ENCODE results near the gene ECSIT.
A peak's percentile ranks its signal among the peaks of the same experiment; 100 is the strongest.

Gene ECSIT

DNA sequence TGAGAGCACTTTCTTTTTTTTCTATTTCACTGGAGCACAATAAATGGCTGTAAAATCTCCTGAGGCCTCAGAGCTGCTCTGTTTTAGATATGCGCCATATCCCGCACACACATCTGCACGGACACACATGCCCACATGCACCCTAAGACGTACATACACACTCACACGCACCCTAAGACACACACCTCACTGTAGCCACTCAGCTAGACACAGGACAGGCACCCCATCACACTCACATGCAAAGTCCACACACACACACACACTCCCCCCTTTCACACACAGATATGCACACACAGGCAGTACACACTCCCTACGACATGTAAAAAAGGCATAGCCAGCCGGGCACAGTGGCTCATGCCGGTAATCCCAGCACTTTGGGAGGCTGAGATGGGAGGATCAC lies 21.3 kb upstream of the ECSIT start:
- no peak for DNase-seq

DNA sequence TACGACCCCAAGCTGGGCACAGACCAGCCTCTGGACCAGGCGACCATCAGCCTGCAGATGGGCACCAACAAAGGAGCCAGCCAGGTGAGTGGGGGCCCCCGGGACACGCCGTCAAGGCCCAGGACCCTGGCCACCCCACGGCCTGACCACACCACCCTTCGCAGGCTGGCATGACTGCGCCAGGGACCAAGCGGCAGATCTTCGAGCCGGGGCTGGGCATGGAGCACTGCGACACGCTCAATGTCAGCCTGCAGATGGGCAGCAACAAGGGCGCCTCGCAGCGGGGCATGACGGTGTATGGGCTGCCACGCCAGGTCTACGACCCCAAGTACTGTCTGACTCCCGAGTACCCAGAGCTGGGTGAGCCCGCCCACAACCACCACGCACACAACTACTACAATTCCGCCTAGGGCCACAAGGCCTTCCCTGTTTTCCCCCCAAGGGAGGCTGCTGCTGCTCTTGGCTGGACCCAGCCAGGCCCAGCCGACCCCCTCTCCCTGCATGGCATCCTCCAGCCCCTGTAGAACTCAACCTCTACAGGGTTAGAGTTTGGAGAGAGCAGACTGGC lies 20.5 kb upstream of the ECSIT start:
- DNase-seq = no peak

DNA sequence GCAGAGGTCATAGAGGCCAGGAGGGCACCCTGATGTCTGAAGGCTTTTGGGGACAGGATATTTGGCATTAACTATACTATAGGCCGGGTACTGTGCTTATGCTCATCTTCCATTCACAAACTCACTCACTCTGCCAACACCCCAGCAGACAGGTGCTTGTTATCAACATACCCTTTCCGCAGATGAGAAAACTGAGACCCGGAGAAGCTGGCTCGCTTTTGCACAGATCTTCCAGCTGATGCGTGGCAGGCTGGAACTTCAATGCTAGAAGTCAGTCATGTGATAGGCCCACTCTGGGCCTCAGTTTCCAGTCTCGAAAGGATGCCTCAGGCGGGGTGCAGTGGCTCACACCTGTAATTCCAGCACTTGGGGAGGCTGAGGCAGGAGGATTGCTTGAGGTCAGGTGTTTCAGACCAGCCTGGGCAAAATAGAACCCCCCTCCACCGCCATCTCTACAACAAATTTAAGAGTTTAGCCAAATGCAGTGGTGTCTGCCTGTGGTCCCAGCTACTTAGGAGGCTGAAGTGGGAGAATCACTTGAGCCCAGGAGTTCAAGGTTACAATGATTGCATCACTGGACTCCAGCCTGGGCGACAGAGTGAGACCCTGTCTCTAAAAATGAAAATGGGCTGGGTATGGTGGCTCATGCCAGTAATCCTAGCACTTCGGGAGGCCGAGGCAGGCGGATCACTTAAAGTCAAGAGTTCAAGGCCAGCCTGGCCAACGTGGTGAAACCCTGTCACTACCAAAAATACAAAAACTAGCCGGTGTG lies 19.2 kb upstream of the ECSIT start:
- no peak for DNase-seq

GRCh38 chr19:11541238-11541637 lies 12.3 kb upstream of the ECSIT start:
- DNase-seq = no peak

- no peak for DNase-seq
Observed at GRCh38 chr19:11540645-11541044, 11.7 kb upstream of the ECSIT start.

DNA sequence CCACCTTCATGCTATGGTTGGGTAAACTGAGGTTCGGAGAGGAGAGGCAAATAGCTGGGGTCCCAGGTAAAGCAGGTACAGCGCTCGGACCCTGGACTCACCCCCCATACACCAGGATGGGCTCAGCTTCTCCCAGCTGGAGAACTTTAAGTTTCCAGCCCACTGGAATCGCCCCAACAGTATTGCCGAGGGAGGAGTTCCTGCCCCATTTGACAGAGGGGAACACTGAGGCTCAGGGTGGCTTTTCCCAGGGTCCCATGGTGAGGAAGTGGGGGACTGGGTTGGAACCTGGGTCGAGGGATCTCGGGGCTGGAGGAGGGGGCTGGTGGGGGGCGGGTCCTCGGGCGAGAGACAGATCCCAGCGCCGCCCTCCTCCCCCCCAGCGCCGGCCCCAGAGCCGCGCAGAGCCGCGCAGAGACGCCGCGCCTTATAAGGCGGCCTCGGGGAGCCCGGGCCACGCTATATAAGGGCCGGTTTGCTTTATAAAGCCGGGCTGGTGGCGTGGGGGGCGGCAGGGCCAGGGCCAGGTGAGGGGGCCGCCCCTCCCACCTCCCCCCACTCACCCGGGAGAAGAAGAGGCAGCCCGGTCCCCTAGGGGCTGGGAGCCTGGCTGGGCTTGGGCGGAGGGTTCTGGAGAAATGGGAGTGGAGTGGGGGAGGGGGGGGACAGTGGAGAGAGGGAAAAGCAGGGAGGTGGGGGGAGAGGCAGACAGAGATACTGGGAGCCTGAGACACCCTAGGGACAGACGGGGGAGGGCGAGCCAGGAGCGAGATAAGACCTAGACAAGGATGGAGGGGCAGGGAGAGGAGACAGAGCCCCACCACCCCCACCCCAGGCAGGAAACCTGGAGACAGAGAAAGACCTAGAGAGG lies 10.8 kb upstream of the ECSIT start:
- no peak for DNase-seq

GRCh38 chr19:11538232-11539036 lies 9.5 kb upstream of the ECSIT start, which contains the start of gene CNN1:
Gene CNN1, plus strand, starts transcription at chr19:11538851. Its CDS starts 77 bp downstream, at chr19:11538928.
- no peak for DNase-seq

DNA sequence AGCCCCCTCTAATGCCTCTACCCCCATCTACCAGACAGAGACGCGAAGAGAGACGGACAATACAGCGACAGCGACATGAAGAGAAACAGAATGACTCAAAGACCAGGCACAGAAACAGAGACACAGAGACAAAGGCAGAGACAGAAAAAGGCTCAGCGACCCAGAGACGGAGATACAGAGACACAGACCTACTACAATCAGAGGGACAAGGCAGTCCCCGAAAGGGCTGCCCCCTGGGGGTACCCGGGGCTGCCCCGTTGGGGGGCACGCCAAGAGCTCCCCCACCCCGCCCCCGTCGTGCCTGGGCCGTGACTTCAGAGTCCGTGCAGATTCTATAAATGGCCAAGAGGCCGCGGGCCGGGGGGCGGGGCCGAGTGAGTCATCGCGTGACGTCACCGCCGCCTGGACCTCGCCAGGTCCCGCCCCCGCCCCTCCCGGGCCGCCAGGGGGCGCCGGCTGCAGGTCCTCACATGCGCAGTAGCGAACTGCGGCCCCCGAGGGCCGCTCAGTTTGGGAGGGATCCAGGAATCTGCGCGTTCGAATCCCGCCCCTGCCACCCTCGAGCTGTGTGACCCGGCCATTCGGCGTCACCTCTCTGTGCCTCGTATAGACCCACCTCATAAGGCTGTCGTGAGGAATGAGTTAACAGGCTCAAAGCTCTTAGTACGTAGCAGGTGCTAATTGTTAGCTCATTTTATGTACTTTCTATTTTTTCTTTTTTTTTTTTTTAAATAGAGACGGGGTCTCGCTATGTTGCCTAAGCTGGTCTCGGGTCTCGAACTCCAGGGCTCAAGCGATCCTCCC lies 7.1 kb upstream of the ECSIT start:
- DNase-seq = peak; percentile 74

- DNase-seq = no peak
Observed at GRCh38 chr19:11534948-11535347, 6.0 kb upstream of the ECSIT start.

GRCh38 chr19:11534538-11534937 lies 5.6 kb upstream of the ECSIT start:
- no peak for DNase-seq

- DNase-seq = peak; percentile 9
Observed at GRCh38 chr19:11530432-11530831, 1.5 kb upstream of the ECSIT start.

GRCh38 chr19:11519138-11519537 lies 9.8 kb downstream of the ECSIT start:
- DNase-seq = no peak

DNA sequence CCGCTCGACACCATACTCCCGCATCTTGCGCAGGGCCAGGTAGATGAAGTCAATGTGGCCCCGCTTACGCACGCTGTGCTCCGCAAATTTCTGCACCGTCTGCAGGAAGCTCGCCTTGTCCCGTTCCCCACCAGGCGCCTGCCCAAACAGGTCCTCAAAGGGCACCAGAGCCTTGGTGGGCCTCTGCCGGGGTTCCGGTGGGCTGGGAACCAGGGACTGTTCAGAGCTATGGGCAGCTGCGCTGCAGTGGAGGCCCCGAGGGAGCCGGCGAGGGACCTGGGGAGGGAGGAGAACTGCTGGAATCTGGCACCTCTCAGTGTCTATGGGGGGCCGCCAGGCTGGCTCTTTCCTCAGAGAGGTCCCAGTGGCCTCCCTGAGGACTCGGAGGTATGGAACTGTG lies 15.0 kb downstream of the ECSIT start:
- DNase-seq = no peak

DNA sequence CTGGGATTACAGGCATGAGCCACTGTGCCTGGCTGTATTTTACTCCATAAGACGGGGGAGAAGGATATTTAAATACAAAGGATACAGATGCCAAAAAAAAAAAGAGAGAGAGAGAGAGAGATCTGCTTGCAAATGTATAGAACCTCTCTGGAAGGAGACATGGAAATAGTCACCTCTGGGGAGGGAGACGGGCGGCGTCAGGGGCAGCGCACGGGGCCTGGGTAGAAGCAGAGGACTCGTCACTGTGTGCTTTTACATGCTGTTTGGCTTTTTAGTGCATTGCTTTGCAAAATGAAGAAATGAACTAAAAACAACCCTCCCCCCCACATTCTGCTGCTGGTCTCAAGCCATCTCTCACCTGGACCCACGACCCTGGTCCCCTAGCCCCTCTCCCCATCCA lies 18.5 kb downstream of the ECSIT start:
- DNase-seq = no peak

- no peak for DNase-seq
Observed at GRCh38 chr19:11507370-11508078, 21.4 kb downstream of the ECSIT start.

DNA sequence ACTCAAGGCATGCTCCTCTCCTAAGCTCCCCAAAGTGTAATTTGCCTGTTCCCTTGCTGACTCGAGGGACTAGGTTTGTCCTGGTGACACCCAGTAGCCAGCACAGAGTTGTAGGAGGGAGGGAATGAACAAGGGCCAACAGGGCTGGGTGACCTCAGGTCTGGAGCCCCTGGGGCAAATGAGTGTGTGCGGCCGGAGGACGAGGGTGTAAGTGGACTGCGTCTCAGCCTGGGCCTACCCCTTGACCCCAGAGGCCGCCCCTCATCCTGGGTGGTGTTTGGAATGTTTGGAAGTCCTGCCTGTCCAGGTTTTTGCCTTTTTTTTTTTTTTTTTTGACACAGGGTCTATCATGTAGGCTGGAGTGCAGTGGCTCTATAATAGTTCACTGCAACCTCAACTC lies 22.0 kb downstream of the ECSIT start:
- no peak for DNase-seq

DNA sequence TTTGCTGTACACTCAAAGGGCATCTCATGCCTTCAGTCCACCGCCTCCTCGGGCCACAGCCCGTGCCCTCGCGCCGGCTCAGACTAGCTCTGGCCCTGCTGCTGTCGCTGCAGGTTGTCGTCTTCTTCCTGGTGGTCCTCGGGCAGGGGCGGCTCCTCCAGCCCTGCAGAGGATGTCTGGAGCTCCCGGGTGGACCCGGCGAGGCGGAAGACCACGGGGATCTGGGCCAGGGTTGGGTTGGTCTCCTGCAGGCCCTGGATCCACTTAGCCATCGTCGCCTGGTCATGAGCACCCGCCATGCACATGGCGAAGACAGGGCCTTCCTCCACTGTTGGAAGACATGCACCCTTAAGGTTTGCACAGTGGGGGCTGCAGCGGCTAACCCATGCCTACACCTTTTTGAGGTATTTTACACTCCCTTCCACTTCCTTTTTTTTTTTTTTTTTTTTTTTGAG lies 22.8 kb downstream of the ECSIT start:
- DNase-seq = no peak

DNA sequence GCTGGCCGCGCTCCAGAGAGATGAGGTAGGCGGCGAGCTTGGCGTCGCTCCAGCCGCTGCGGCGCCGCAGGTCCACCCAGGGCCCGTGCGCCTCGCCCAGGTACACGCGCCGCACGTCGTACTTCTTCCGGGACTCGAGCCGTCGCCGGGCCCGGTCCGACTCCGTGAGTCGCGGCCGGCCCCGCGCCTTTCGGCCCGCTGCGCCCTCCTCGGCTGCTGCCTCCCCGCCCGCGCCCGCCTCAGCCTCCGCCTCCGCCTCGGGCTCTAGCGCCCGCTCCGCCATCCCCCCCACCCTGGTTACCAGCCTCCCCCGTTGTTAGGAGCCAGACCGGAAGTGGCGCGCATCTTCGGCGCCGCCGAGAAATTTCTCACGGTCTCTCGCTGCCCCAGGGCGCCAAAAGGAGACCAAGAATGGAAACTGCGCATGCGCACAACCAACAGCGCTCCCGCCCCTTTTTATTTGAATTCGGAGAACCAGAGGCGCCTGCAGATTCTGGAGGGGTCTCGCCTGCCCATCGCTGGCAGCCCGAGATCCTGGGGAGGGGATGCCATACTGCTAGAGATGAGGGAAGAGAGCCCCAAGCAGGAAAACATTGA lies 23.3 kb downstream of the ECSIT start, which contains the start of gene ZNF653:
TSS of gene ZNF653 (minus strand) at position 336 of the 597 bp plus-strand sequence. CDS start at position 283, 53 bp downstream.
- peak; percentile 95 for DNase-seq

- DNase-seq = peak; percentile 94
Observed at GRCh38 chr19:11505032-11505503, 23.9 kb downstream of the ECSIT start.

DNA sequence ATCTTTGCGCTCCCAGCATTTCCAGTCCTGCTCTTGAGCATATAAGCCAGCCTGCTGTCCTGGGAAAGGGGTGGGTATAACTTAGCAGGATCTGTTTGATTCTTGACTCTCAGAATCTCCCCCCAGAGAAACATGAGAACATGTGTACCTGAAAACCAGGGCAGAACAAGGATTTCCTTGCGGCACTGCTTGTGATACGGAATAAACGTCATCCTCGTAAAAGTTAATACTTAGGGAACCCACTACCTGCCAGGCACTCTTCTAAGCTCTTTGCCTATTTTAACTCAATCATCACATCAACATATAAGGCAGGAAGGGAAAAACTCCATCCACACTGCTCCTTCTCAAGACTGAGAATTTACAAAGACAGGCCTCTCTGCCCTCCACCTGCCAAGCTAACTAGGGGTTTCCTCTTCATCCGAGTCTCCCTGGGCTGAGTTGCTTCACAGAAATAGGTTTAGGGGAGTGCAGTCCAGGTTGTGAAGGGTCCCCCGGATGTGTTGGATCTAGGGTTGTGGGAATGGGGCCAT lies 24.4 kb downstream of the ECSIT start:
- no peak for DNase-seq

All from central memory CD4-positive, alpha-beta T cell (primary cell).